A673 (cell line): ENCODE measurements around the gene MCUB. TPM values are rescaled to one million over a fixed set of nuclear protein-coding genes. Genes with fewer than 3 reads are reported as not detected.

Experiments used
- BruUV-seq: library from RNA; stranded (reverse); fragments of 400-500 nt; replicated peaks from 2 replicates; lab custom pipeline; 2021; lab: Mats Ljungman, UMichigan
- CTCF ChIA-PET: fragments of 300-600 bp; sonication (Branson Sonifier 250); formaldehyde crosslinking; loops from one replicate; lab custom pipeline; 2022; ENCODE audit warnings: antibody characterized with exemption; lab: Charles Lee
- POLR2A ChIA-PET: fragments of 300-600 bp; sonication (Branson Sonifier 250); formaldehyde crosslinking; loops from one replicate; lab custom pipeline; 2022; ENCODE audit warnings: antibody characterized with exemption; ENCODE audit not compliant: low non-redundant PET; lab: Charles Lee
- DNase-seq: peaks from one replicate; pipeline ENCODE4 v3.0.0-alpha.2; 2015; ENCODE audit warnings: low spot score
- H3K27ac ChIP-seq: fragments of 200-600 bp; sonication (generic); 2 replicates; pipeline ENCODE4 v1.5.1; 2016; ENCODE audit warnings: mixed run types, low read depth, mild to moderate bottlenecking, mixed read lengths, antibody characterized with exemption, low read length; ENCODE audit not compliant: poor library complexity, severe bottlenecking
- H3K27me3 ChIP-seq: fragments of 200-600 bp; sonication (generic); replicated peaks from 2 replicates; pipeline ENCODE4 v1.6.1; 2017; ENCODE audit warnings: mixed run types, low read depth, mild to moderate bottlenecking, mixed read lengths, antibody characterized with exemption, low read length; ENCODE audit not compliant: insufficient read depth, poor library complexity
- H3K36me3 ChIP-seq: fragments of 200-600 bp; sonication (generic); 2 replicates; pipeline ENCODE4 v1.6.1; 2016; ENCODE audit warnings: mixed run types, mild to moderate bottlenecking, mixed read lengths, antibody characterized with exemption, low read length; ENCODE audit not compliant: insufficient read depth, poor library complexity, severe bottlenecking
- H3K4me1 ChIP-seq: fragments of 200-600 bp; sonication (generic); 2 replicates; pipeline ENCODE4 v1.6.1; 2017; ENCODE audit warnings: mixed run types, mild to moderate bottlenecking, mixed read lengths, antibody characterized with exemption, low read length; ENCODE audit not compliant: insufficient read depth, poor library complexity, severe bottlenecking
- H3K4me3 ChIP-seq: fragments of 200-600 bp; sonication (generic); 2 replicates; pipeline ENCODE4 v1.5.1; 2016; ENCODE audit warnings: low read depth, mixed run types, mild to moderate bottlenecking, mixed read lengths, low read length; ENCODE audit not compliant: poor library complexity, severe bottlenecking
- H3K9me3 ChIP-seq: fragments of 200-600 bp; sonication (generic); 2 replicates; pipeline ENCODE4 v1.6.1; 2016; ENCODE audit warnings: mixed run types, low read depth, mild to moderate bottlenecking, mixed read lengths, antibody characterized with exemption, low read length; ENCODE audit not compliant: poor library complexity, severe bottlenecking
- EZH2 ChIP-seq: fragments of 200-600 bp; sonication (generic); IDR thresholded peaks from 2 replicates; pipeline ENCODE4 v1.6.1; 2017; ENCODE audit warnings: borderline replicate concordance, low read depth, mild to moderate bottlenecking, mixed read lengths, antibody characterized with exemption, low read length; ENCODE audit not compliant: poor library complexity, severe bottlenecking
- intact Hi-C: fragments of 100-400 bp; cut with micrococcal nuclease; formaldehyde crosslinking; loops from one replicate; pipeline ENCODE4 v1.10.0; 2022; ENCODE audit not compliant: unreplicated experiment
- total RNA-seq: library from RNA; stranded (reverse); gene quantifications from 2 replicates; pipeline ENCODE4 v1.2.3, GENCODE V29; 2021
- TF ChIP-seq, protein P1 (sequence below): fragments of 300-800, 200-600 bp; sonication (generic); conservative IDR thresholded peaks from 2 replicates; pipeline ENCODE4 v1.5.1; 2017; ENCODE audit warnings: low read depth, mild to moderate bottlenecking, antibody characterized with exemption, low read length, moderate library complexity, mixed read lengths

The MCUB gene
- total RNA-seq, 1 experiment from 2014 or later, result 30.0 TPM

DNA sequence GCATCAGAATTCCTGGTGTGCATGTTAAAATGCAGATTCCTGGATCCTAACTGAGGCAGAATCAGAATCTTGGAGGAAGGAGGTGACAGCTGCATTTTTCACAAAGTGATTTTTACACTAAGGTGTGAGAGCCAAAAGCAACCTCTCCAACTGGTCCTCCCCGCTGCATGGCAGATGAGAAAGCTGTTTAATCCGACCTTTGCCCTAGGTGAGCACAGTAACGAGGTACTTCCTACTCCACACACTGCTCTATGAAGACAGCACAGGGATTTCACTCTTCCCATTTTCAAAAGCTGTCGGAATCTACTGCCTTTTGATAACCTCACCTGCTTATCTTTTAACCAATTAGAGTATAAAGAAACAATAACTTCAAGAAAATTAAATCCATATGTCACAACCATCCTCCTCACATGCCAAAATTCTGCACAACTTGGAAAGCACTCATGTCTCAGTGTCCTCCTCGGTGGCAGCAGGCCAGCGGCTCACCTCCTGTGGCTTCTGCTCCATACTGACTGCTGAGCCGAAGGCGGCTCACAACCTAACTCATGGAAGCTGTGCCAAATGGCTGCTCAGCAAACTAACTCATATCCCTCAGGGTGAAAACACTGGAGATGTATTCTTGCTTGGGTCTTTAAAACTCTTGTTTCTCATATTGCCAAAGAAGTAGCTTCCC, 139.6 kb downstream of the MCUB start:
- CTCF ChIA-PET, result no interaction called here
- POLR2A ChIA-PET, result no interaction called here

DNA sequence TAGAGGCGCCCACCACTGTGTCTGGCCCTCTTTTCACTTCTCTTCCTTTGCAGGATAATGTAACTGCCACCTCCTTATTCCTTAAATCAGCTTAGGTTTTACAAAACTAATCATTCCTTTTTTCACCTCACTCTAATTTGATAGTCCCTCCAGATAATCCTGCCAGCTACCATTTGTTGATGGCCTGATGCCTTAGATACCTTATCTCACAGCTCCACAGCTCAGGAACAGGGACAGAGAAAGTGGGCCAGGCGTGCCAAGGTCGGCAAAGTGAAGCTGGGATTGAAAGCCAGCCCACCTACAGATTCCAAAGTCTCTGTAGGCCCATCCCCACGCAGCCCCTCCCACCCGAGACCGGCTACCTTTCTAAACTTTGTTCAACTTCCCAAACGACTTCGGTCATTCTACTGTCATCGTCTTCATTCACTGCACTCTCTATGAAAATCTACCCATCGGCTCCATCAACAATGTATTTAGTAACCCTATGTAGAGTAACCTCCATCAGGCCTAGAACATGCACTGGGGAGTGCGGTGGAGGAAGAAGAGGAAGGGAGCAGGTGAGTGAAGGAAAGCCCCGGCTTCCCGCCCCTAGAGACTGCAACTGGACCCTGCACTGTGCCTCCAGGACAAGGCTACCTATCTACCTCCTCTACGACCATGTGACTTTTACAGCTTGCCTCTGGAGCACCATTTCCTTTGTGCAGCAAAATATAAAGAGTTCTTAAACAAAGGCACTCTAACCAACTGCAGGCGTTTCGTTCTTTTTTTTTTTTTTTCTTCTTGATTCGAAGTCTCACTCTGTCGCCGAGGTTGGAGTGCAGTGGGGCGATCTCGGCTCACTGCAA, 141.7 kb downstream of the MCUB start:
- intact Hi-C loops, result loop anchor here (2.0 to 10.0 kb wide), 3 partner anchors 103 to 273 kb away; partner anchors contain the start of gene GAR1
- no peaks in the 10 kb centered on the region for H3K27me3 ChIP-seq
- peak overlapping the region; percentile 90 for H3K27ac ChIP-seq
- no TSS peak for BruUV-seq
- H3K9me3 ChIP-seq, result no peaks in the 10 kb centered on the region
- peaks cover 8% of the 10 kb centered on the region for H3K36me3 ChIP-seq
- H3K4me3 ChIP-seq, result peak overlapping the region; percentile 91
- ChIA-PET POLR2A (interaction anchor here (0.6 kb wide), 1 partner anchor 113 kb away, joined by 3 read pairs; no protein-coding TSS in a partner anchor), CTCF (interaction anchor here (0.8 to 1.7 kb wide), 3 partner anchors 19 to 269 kb away, joined by 3 to 7 read pairs (median 5); no protein-coding TSS in a partner anchor)
- TF ChIP-seq EZH2, result no peak
- TF ChIP-seq, protein P1, sequence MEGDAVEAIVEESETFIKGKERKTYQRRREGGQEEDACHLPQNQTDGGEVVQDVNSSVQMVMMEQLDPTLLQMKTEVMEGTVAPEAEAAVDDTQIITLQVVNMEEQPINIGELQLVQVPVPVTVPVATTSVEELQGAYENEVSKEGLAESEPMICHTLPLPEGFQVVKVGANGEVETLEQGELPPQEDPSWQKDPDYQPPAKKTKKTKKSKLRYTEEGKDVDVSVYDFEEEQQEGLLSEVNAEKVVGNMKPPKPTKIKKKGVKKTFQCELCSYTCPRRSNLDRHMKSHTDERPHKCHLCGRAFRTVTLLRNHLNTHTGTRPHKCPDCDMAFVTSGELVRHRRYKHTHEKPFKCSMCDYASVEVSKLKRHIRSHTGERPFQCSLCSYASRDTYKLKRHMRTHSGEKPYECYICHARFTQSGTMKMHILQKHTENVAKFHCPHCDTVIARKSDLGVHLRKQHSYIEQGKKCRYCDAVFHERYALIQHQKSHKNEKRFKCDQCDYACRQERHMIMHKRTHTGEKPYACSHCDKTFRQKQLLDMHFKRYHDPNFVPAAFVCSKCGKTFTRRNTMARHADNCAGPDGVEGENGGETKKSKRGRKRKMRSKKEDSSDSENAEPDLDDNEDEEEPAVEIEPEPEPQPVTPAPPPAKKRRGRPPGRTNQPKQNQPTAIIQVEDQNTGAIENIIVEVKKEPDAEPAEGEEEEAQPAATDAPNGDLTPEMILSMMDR, result no peak
- peaks cover 17% of the 10 kb centered on the region for H3K4me1 ChIP-seq
- no peak for DNase-seq

More for the DNA sequence above, 139.6 kb downstream of the MCUB start:
- H3K36me3 ChIP-seq, result peaks cover 16% of the 10 kb centered on the region
- H3K27me3 ChIP-seq, result no peaks in the 10 kb centered on the region
- peak; percentile 65 for DNase-seq
- TF ChIP-seq EZH2, result no peak
- TF ChIP-seq, protein P1, result no peak
- no peaks in the 10 kb centered on the region for H3K9me3 ChIP-seq
- intact Hi-C loops, result loop anchor here (5.0 to 10.0 kb wide), 2 partner anchors 118 to 275 kb away; partner anchors contain the start of gene GAR1
- no peak overlapping the region for H3K4me3 ChIP-seq
- peaks cover 16% of the 10 kb centered on the region for H3K4me1 ChIP-seq
- no TSS peak for BruUV-seq
- no peak overlapping the region for H3K27ac ChIP-seq

DNA sequence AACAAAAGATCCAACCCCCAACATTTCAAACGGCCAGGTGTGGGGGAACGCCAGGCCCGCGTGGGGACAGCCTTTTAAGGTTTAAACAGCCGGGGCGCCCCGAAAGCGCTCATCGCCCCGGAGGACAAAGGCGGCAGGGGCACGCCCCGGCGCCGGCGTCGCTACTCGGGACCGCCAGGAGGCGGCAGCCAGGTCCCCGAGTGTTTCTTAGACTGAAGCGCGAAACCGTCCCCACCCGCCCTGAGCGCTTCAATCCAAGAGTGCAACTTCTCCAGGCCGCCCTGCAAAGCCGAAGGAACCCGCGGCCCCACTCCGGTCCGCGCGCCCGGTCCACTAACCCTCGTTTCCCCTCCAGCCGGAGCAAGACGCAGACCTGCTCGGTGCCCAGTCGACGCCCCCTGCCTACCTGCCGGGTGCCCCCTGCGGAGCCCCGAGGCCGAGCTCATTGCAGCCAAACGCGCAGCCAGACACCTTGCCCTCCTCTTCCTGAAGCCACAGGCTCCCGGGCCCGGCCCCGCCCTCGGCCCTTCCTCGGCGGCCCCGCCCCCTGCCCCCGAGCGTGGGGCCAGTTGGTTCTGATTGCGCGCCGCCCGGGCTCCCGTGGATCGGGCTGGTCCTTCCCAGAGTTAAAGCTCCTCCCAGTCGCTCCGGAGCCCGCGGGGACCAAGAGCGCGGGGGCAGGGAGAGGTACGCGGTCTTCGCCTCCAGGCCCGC, 143.1 kb downstream of the MCUB start, which contains the start of gene CASP6:
TSS of gene CASP6 (minus strand) at position 496 of the 714 bp plus-strand sequence. CDS start at position 446, 50 bp downstream.
- no peak for TF ChIP-seq EZH2
- TF ChIP-seq, protein P1, result peak; percentile 75
- Histone ChIP-seq H3K36me3 (no peaks in the 10 kb centered on the region), H3K9me3 (no peaks in the 10 kb centered on the region), H3K27ac (peak within 1 kb of the TSS; percentile 90), H3K4me3 (peak within 1 kb of the TSS; percentile 91), H3K4me1 (peaks cover 17% of the 10 kb centered on the region), H3K27me3 (no peaks in the 10 kb centered on the region)
- CTCF ChIA-PET, result interaction anchor here (0.8 kb wide), 1 partner anchor 101 kb away, joined by 3 read pairs; no protein-coding TSS in a partner anchor
- POLR2A ChIA-PET, result no interaction called here
- DNase-seq, result peak; percentile 86
- intact Hi-C loops, result loop anchor here (2.0 to 10.0 kb wide), 3 partner anchors 102 to 272 kb away; partner anchors contain the start of gene GAR1
- TSS peak; percentile 33 for BruUV-seq
